LNCaP clone FGC (cell line): ENCODE measurements around the gene MKKS.
"Not testable (repeated sequence)": the region's sequence is repeated elsewhere in the genome, so short reads cannot be mapped to it uniquely, and the experiment has no call there.

ENCODE experiments used
- DNase-seq: peaks from one replicate; pipeline ENCODE4 v3.0.0-alpha.2; 2011; ENCODE audit warnings: low read depth
- H3K4me3 ChIP-seq: 2 replicates; pipeline ENCODE4 v1.5.1; 2011; ENCODE audit warnings: mild to moderate bottlenecking, low read depth, low read length, control low read depth
- CTCF ChIP-seq: IDR thresholded peaks from 2 replicates; pipeline ENCODE4 v1.5.1; 2012; ENCODE audit warnings: mild to moderate bottlenecking; ENCODE audit not compliant: control insufficient read depth, insufficient read depth; ENCODE audit errors: extremely low read depth

The MKKS gene

GRCh38 chr20:10404959-10405530, 29.0 kb downstream of the MKKS start:
- H3K4me3 ChIP-seq, result no peak overlapping the region
- DNase-seq, result no peak
- no peak for TF ChIP-seq CTCF

GRCh38 chr20:10404023-10404628, 29.9 kb downstream of the MKKS start:
- DNase-seq, result no peak
- H3K4me3 ChIP-seq, result no peak overlapping the region
- TF ChIP-seq CTCF, result no peak

DNA sequence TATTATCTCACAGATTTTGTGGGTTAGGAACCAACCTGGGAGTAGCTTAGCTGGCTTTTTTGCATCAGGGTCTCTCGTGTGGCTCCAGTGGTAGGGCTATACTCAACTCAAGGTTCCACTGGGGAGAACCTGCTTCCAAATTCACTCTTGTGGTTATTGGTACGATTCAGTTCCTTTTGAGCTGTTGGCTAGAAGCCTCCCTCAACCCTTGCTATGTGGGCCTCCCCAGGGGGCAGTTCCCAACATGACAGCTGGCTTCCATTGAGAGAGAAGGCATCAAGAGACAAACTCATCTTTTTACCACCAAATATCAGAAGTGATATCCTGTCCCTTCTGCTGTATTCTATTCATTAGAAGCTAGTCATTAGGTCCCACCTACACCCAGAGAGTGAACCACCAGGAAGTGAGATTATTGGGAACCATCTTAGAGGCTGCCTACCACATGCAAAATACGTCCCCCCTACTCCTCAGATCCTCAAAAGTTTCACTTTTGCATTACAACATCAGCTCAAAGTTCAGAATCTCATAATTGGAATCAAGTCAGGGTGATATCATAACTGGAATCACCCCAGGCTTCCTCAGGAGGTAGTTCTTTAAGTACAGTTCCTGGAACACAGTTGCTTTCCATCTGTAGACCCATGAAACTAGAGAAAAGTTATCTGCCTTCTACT, 30.9 kb downstream of the MKKS start:
- H3K4me3 ChIP-seq, result no peak overlapping the region
- DNase-seq, result no peak
- no peak for TF ChIP-seq CTCF

DNA sequence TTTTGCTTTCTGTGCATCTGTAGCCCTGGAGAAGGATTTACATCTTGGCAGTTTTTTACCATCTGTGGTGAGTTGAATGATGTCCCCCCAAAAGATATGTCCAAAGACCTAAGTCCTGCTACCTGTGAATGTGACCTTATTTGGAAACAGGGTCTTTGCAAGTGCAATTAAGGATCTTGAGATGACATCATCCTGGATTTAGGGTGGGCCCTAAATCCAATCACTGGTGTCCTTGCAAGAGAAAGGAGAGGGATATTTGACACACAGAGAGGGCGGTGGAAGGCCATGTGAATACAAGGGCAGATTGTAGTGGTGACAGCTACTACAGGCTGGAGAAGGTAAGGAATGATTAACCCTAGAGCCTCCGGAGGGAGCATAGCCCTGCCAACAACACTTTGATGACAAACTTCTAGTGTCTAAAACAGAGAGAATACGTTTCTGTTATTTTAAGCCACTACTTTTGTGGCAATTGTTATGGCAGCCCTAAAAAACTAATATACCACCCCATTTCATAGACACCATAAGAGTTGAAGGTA, 35.1 kb downstream of the MKKS start:
- no peak for DNase-seq
- TF ChIP-seq CTCF, result no peak
- no peak overlapping the region for H3K4me3 ChIP-seq

DNA sequence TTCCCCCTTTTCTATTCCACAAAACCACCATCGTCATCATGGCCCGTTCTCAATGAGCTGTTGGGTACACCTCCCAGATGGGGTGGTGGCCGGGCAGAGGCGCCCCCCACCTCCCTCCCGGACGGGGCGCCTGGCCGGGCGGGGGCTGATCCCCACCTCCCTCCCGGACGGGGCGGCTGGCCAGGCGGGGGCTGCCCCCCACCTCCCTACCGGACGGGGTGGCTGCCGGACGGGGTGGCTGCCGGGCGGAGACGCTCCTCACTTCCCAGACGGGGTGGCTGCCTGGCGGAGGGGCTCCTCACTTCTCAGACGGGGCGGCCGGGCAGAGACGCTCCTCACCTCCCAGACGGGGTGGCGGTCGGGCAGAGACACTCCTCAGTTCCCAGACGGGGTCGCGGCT, 39.3 kb downstream of the MKKS start:
- not testable (repeated sequence) for DNase-seq, H3K4me3 ChIP-seq

DNA sequence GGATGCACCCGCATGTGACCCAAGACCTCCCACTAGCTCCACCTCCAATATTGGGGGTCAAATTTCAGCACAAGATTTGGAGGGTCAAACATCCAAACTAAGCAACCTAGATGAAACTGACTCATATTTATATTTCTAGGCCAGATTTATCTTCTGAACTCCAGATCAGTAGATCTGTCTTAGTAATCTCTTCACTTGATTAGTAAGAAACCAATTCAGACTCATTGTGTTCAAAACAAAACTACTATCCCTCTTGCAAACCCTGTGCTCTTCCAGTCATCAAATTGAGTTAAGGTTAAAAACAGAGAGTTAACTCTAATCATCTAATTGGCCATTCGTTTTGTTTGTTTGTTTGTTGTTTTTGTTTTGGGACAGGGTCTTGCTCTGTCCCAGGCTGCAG, 43.3 kb downstream of the MKKS start:
- DNase-seq, result no peak
- no peak overlapping the region for H3K4me3 ChIP-seq
- no peak for TF ChIP-seq CTCF

GRCh38 chr20:10388597-10388996, 45.4 kb downstream of the MKKS start:
- no peak overlapping the region for H3K4me3 ChIP-seq
- TF ChIP-seq CTCF, result no peak
- no peak for DNase-seq
